Endothelial cell of umbilical vein (primary cell): ENCODE data around the gene KPNB1.

Experiments used
- CTCF ChIP-seq, 2 donors: IDR thresholded peaks; 1 replicate in 1 of 2; 2 replicates in 1 of 2; pipeline ENCODE4 v1.5.1; 2011; ENCODE audit warnings: low read length in 2 of 2, mild to moderate bottlenecking in 2 of 2, moderate library complexity in 2 of 2, control low read depth in 1 of 2, inconsistent platforms in 1 of 2, low read depth in 1 of 2; ENCODE audit not compliant: insufficient read depth in 1 of 2; ENCODE audit errors: extremely low read depth in 1 of 2
- EZH2 ChIP-seq: IDR thresholded peaks from 2 replicates; pipeline ENCODE4 v1.6.1; 2012; ENCODE audit warnings: borderline replicate concordance, low read depth, mild to moderate bottlenecking, moderate library complexity, low read length, inconsistent platforms; ENCODE audit not compliant: severe bottlenecking
- FOS ChIP-seq: IDR thresholded peaks from 2 replicates; pipeline ENCODE4 v1.6.1; 2011; ENCODE audit warnings: mild to moderate bottlenecking, low read length, moderate library complexity, borderline replicate concordance; ENCODE audit not compliant: insufficient read depth
- JUN ChIP-seq: IDR thresholded peaks from 2 replicates; pipeline ENCODE4 v1.6.1; 2011; ENCODE audit warnings: borderline replicate concordance, low read depth; ENCODE audit not compliant: insufficient read length, insufficient read depth
- MAX ChIP-seq: IDR thresholded peaks from 2 replicates; pipeline ENCODE4 v1.6.1; 2011; ENCODE audit not compliant: insufficient read depth, insufficient read length
- MYC ChIP-seq: IDR thresholded peaks from one replicate; pipeline ENCODE4 v1.6.1; 2011; ENCODE audit warnings: mild to moderate bottlenecking, low read depth, low read length
- POLR2A ChIP-seq: IDR thresholded peaks from 2 replicates; pipeline ENCODE4 v1.6.1; 2012; ENCODE audit warnings: low read depth, mild to moderate bottlenecking, control low read depth, low read length
- POLR2AphosphoS5 ChIP-seq: IDR thresholded peaks from 2 replicates; pipeline ENCODE4 v1.6.1; 2012; ENCODE audit warnings: low read depth, mild to moderate bottlenecking, control low read depth, low read length, moderate library complexity; ENCODE audit not compliant: insufficient read depth

- TF ChIP-seq EZH2 (no peak), POLR2A (no peak), CTCF (IDR thresholded peaks at IDR 0.05; ENCODE audit: extremely low read depth in 1 of 2, insufficient read depth in 1 of 2, low read depth in 1 of 2, low read length in 2 of 2) (no peak), MAX (no peak), POLR2AphosphoS5 (no peak), JUN (no peak), FOS (no peak), MYC (no peak)
Observed at GRCh38 chr17:47676510-47677165, 26.9 kb downstream of the KPNB1 start.
